HEK293 (cell line): Measurements from ENCODE around the gene SSU72.

Source experiments
- GLIS2 ChIP-seq: fragments of 450-650 bp; formaldehyde crosslinking; IDR thresholded peaks from 2 replicates; pipeline ENCODE4 v1.5.1; 2016; ENCODE audit warnings: missing biosample characterization, missing genetic modification characterization
- KLF16 ChIP-seq: fragments of 450-650 bp; formaldehyde crosslinking; IDR thresholded peaks from 2 replicates; pipeline ENCODE4 v1.5.1; 2017; ENCODE audit warnings: missing biosample characterization, missing genetic modification characterization
- KLF9 ChIP-seq: fragments of 450-650 bp; formaldehyde crosslinking; IDR thresholded peaks from 2 replicates; pipeline ENCODE4 v1.5.1; 2016; ENCODE audit warnings: missing biosample characterization, missing genetic modification characterization, low read depth
- SP7 ChIP-seq: fragments of 450-650 bp; formaldehyde crosslinking; IDR thresholded peaks from 2 replicates; pipeline ENCODE4 v1.5.1; 2016; ENCODE audit warnings: missing biosample characterization, missing genetic modification characterization
- TCF7L2 ChIP-seq: IDR thresholded peaks from 2 replicates; pipeline ENCODE4 v1.6.1; 2011; ENCODE audit warnings: low read depth, mild to moderate bottlenecking, inconsistent platforms, low read length, moderate library complexity, borderline replicate concordance
- ZBTB1 ChIP-seq: fragments of 450-650 bp; formaldehyde crosslinking; IDR thresholded peaks from 2 replicates; pipeline ENCODE4 v1.5.1; 2016; ENCODE audit warnings: missing biosample characterization, missing genetic modification characterization
- ZBTB26 ChIP-seq: fragments of 450-650 bp; formaldehyde crosslinking; optimal IDR thresholded peaks from 2 replicates; pipeline ENCODE3; 2016; ENCODE audit warnings: missing biosample characterization, mild to moderate bottlenecking, missing genetic modification characterization
- ZEB2 ChIP-seq: fragments of 450-650 bp; formaldehyde crosslinking; IDR thresholded peaks from 2 replicates; pipeline ENCODE4 v1.5.1; 2016; ENCODE audit warnings: missing biosample characterization, missing genetic modification characterization
- ZFP37 ChIP-seq: fragments of 450-650 bp; formaldehyde crosslinking; IDR thresholded peaks from 2 replicates; pipeline ENCODE4 v1.5.1; 2016; ENCODE audit warnings: missing biosample characterization, missing genetic modification characterization
- ZIC2 ChIP-seq: fragments of 450-650 bp; formaldehyde crosslinking; IDR thresholded peaks from 2 replicates; pipeline ENCODE4 v1.5.1; 2016; ENCODE audit warnings: missing biosample characterization, missing genetic modification characterization
- ZNF169 ChIP-seq: fragments of 450-650 bp; formaldehyde crosslinking; IDR thresholded peaks from 2 replicates; pipeline ENCODE4 v1.5.1; 2016; ENCODE audit warnings: missing biosample characterization, missing genetic modification characterization
- ZNF175 ChIP-seq: fragments of 450-650 bp; formaldehyde crosslinking; IDR thresholded peaks from 2 replicates; pipeline ENCODE4 v1.5.1; 2016; ENCODE audit warnings: missing biosample characterization, missing genetic modification characterization
- ZNF184 ChIP-seq: fragments of 450-650 bp; IDR thresholded peaks from 2 replicates; pipeline ENCODE4 v1.5.1; 2018; ENCODE audit warnings: missing biosample characterization, mild to moderate bottlenecking, missing genetic modification characterization
- ZNF19 ChIP-seq: fragments of 450-650 bp; formaldehyde crosslinking; IDR thresholded peaks from 2 replicates; pipeline ENCODE4; 2016; ENCODE audit warnings: missing biosample characterization, missing genetic modification characterization, low read depth
- ZNF202 ChIP-seq: fragments of 450-650 bp; formaldehyde crosslinking; IDR thresholded peaks from 2 replicates; pipeline ENCODE4 v1.5.1; 2016; ENCODE audit warnings: missing biosample characterization, missing genetic modification characterization, borderline replicate concordance
- ZNF223 ChIP-seq: fragments of 450-650 bp; formaldehyde crosslinking; IDR thresholded peaks from 2 replicates; pipeline ENCODE4 v1.5.1; 2016; ENCODE audit warnings: missing biosample characterization, missing genetic modification characterization
- ZNF302 ChIP-seq: fragments of 450-650 bp; formaldehyde crosslinking; IDR thresholded peaks from 2 replicates; pipeline ENCODE4 v1.5.1; 2016; ENCODE audit warnings: missing biosample characterization, missing genetic modification characterization, low read depth
- ZNF311 ChIP-seq: fragments of 450-650 bp; formaldehyde crosslinking; IDR thresholded peaks from 2 replicates; pipeline ENCODE4 v1.5.1; 2017; ENCODE audit warnings: missing biosample characterization, missing genetic modification characterization, borderline replicate concordance
- ZNF350 ChIP-seq: fragments of 450-650 bp; formaldehyde crosslinking; IDR thresholded peaks from 2 replicates; pipeline ENCODE4 v1.5.0; 2017; ENCODE audit warnings: missing biosample characterization, mild to moderate bottlenecking, missing genetic modification characterization
- ZNF37A ChIP-seq: fragments of 450-650 bp; IDR thresholded peaks from 2 replicates; pipeline ENCODE4 v1.5.1; 2018; ENCODE audit warnings: missing biosample characterization, missing genetic modification characterization
- ZNF416 ChIP-seq: fragments of 450-650 bp; formaldehyde crosslinking; IDR thresholded peaks from 2 replicates; pipeline ENCODE4 v1.5.1; 2016; ENCODE audit warnings: missing biosample characterization, missing genetic modification characterization
- ZNF473 ChIP-seq: fragments of 450-650 bp; formaldehyde crosslinking; IDR thresholded peaks from 2 replicates; pipeline ENCODE4 v1.5.1; 2017; ENCODE audit warnings: missing biosample characterization, missing genetic modification characterization
- ZNF514 ChIP-seq: fragments of 450-650 bp; formaldehyde crosslinking; IDR thresholded peaks from 2 replicates; pipeline ENCODE4 v1.5.1; 2016; ENCODE audit warnings: missing biosample characterization, missing genetic modification characterization
- ZNF518A ChIP-seq: fragments of 450-650 bp; formaldehyde crosslinking; conservative IDR thresholded peaks from 2 replicates; pipeline ENCODE4 v1.5.1; 2016; ENCODE audit warnings: low read depth, missing biosample characterization, missing genetic modification characterization
- ZNF521 ChIP-seq: fragments of 450-650 bp; formaldehyde crosslinking; IDR thresholded peaks from 2 replicates; pipeline ENCODE4 v1.5.1; 2017; ENCODE audit warnings: missing biosample characterization, mild to moderate bottlenecking, missing genetic modification characterization
- ZNF621 ChIP-seq: fragments of 450-650 bp; formaldehyde crosslinking; IDR thresholded peaks from 2 replicates; pipeline ENCODE4 v1.5.1; 2017; ENCODE audit warnings: missing biosample characterization, missing genetic modification characterization
- ZNF626 ChIP-seq: fragments of 450-650 bp; sonication (Bioruptor Pico); formaldehyde crosslinking; IDR thresholded peaks from 2 replicates; pipeline ENCODE4 v1.5.1; 2018; ENCODE audit warnings: missing biosample characterization, missing genetic modification characterization, inconsistent platforms
- ZNF660 ChIP-seq: fragments of 450-650 bp; IDR thresholded peaks from 2 replicates; pipeline ENCODE4 v1.5.1; 2018; ENCODE audit warnings: missing biosample characterization, mild to moderate bottlenecking, missing genetic modification characterization
- ZNF664 ChIP-seq: fragments of 450-650 bp; formaldehyde crosslinking; IDR thresholded peaks from 2 replicates; pipeline ENCODE4 v1.5.1; 2016; ENCODE audit warnings: missing biosample characterization, missing genetic modification characterization
- ZNF707 ChIP-seq: fragments of 450-650 bp; formaldehyde crosslinking; IDR thresholded peaks from 2 replicates; pipeline ENCODE4 v1.5.1; 2016; ENCODE audit warnings: missing biosample characterization, missing genetic modification characterization
- ZNF792 ChIP-seq: fragments of 450-650 bp; formaldehyde crosslinking; IDR thresholded peaks from 2 replicates; pipeline ENCODE4 v1.5.1; 2016; ENCODE audit warnings: missing biosample characterization, missing genetic modification characterization
- ZNF837 ChIP-seq: fragments of 450-650 bp; formaldehyde crosslinking; IDR thresholded peaks from 2 replicates; pipeline ENCODE4 v1.5.1; 2016; ENCODE audit warnings: missing biosample characterization, missing genetic modification characterization
- TF ChIP-seq, protein P1 (sequence below): fragments of 450-650 bp; formaldehyde crosslinking; IDR thresholded peaks from 2 replicates; pipeline ENCODE4 v1.5.1; 2016; ENCODE audit warnings: missing biosample characterization, missing genetic modification characterization, low read depth
- TF ChIP-seq, protein P2 (sequence below): fragments of 450-650 bp; formaldehyde crosslinking; IDR thresholded peaks from 2 replicates; pipeline ENCODE4 v1.5.1; 2016; ENCODE audit warnings: missing biosample characterization, missing genetic modification characterization

The SSU72 gene

GRCh38 chr1:1511533-1512285 is 63.0 kb downstream of the SSU72 start, which contains the start of gene ATAD3A (continued):
- TF ChIP-seq, protein P1, sequence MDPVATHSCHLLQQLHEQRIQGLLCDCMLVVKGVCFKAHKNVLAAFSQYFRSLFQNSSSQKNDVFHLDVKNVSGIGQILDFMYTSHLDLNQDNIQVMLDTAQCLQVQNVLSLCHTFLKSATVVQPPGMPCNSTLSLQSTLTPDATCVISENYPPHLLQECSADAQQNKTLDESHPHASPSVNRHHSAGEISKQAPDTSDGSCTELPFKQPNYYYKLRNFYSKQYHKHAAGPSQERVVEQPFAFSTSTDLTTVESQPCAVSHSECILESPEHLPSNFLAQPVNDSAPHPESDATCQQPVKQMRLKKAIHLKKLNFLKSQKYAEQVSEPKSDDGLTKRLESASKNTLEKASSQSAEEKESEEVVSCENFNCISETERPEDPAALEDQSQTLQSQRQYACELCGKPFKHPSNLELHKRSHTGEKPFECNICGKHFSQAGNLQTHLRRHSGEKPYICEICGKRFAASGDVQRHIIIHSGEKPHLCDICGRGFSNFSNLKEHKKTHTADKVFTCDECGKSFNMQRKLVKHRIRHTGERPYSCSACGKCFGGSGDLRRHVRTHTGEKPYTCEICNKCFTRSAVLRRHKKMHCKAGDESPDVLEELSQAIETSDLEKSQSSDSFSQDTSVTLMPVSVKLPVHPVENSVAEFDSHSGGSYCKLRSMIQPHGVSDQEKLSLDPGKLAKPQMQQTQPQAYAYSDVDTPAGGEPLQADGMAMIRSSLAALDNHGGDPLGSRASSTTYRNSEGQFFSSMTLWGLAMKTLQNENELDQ (tag by site-specific recombination): no peak
- no peak for TF ChIP-seq ZNF514
- peak; percentile 95 for TF ChIP-seq SP7 (tag by site-specific recombination)
- peak; percentile 85 for TF ChIP-seq KLF9 (tag by site-specific recombination)
- TF ChIP-seq ZNF169 (tag by site-specific recombination): no peak
- no peak for TF ChIP-seq ZNF792 (tag by site-specific recombination)
- TF ChIP-seq, protein P2, sequence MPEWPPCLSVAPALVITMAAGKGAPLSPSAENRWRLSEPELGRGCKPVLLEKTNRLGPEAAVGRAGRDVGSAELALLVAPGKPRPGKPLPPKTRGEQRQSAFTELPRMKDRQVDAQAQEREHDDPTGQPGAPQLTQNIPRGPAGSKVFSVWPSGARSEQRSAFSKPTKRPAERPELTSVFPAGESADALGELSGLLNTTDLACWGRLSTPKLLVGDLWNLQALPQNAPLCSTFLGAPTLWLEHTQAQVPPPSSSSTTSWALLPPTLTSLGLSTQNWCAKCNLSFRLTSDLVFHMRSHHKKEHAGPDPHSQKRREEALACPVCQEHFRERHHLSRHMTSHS (tag by site-specific recombination): no peak
- TF ChIP-seq ZNF311: no peak
- no peak for TF ChIP-seq ZNF184 (tag by site-specific recombination)
- no peak for TF ChIP-seq ZNF707 (tag by site-specific recombination)
- peak; percentile 98 for TF ChIP-seq ZFP37 (tag by site-specific recombination)
- no peak for TF ChIP-seq ZNF521 (tag by site-specific recombination)
- no peak for TF ChIP-seq ZNF223 (tag by site-specific recombination)
- TF ChIP-seq KLF16 (tag by site-specific recombination): peak; percentile 94; the same call in 1 of the 2 replicates
- no peak for TF ChIP-seq ZNF837 (tag by site-specific recombination)
- TF ChIP-seq ZNF202 (tag by site-specific recombination): no peak
- TF ChIP-seq ZBTB26 (tag by site-specific recombination): peak; percentile 99
- no peak for TF ChIP-seq ZBTB1 (tag by site-specific recombination)
- peak; percentile 98 for TF ChIP-seq ZEB2 (tag by site-specific recombination)
- TF ChIP-seq ZNF664: no peak
- TF ChIP-seq ZNF660 (tag by site-specific recombination): peak; percentile 83
- no peak for TF ChIP-seq ZNF302 (tag by site-specific recombination)
- TF ChIP-seq ZIC2 (tag by site-specific recombination): peak; percentile 87
- no peak for TF ChIP-seq ZNF37A (tag by site-specific recombination)
- TF ChIP-seq ZNF350 (tag by site-specific recombination): no peak
- no peak for TF ChIP-seq ZNF621 (tag by site-specific recombination)
- TF ChIP-seq ZNF626 (tag by site-specific recombination): no peak
- peak; percentile 66 for TF ChIP-seq GLIS2 (tag by site-specific recombination)
- no peak for TF ChIP-seq ZNF19
- TF ChIP-seq ZNF175: no peak
- no peak for TF ChIP-seq TCF7L2
- TF ChIP-seq ZNF473 (tag by site-specific recombination): no peak
- no peak for TF ChIP-seq ZNF518A (tag by site-specific recombination)
- no peak for TF ChIP-seq ZNF416
